GM21390 (cell line): ENCODE data around the gene FAM83C.

Source experiments
- ATAC-seq: cut with Tn5 transposase; IDR thresholded peaks from one replicate; pipeline ENCODE4 v1.9.1; 2021; ENCODE audit not compliant: unreplicated experiment

Gene FAM83C

DNA sequence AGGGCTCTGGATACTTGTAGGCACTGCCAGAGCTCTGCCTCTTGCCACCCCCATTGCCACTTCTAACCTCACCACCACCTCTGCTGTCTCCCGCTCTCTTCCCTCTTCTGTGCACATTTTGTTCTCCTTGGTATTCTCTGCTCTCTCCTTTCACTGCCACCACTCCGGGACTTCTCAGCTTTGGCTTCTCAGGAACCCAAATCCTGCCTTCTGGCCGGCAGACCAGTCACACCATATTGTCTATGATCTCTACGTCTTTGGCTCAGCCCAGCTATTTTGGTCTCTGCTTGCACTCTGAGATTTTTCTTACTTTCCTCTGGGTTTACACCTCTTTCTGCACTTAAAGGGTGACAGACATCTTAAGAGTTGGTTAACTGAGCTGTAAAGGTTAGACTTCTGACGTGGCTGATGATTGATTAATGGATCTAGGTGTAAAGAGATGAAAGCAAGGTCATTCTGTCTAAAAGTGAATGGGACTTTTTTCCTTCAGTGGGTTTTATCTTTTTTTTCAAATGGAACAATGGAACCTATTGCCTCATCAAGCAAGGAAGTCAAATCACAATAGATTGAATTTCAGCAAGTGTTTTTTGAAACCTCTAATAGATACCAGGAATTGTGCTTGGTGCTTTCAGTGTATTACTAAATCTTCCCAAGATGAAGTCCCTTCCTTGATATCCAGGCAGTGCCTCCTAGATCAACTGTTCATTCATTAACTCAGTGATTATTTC is 52.0 kb downstream of the FAM83C start:
- no peak for ATAC-seq

DNA sequence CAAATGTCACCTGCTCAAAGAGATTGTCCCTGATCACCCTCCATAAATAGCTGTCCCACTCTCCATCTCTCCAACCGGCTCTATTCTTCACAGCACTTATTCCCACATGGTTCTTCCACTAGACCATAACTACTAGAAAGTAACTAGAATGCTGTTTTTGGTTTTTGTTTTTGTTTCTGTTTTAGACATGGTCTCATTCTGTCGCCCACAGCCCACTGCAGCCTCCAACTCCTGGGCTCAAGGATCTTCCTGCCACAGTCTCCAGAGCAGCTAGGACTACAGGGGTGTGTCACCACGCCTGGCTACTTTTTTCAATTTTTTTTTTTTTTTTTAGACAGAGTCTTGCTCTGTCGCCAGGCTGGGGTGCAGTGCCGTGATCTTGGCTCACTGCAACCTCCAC is 53.5 kb downstream of the FAM83C start:
- no peak for ATAC-seq

DNA sequence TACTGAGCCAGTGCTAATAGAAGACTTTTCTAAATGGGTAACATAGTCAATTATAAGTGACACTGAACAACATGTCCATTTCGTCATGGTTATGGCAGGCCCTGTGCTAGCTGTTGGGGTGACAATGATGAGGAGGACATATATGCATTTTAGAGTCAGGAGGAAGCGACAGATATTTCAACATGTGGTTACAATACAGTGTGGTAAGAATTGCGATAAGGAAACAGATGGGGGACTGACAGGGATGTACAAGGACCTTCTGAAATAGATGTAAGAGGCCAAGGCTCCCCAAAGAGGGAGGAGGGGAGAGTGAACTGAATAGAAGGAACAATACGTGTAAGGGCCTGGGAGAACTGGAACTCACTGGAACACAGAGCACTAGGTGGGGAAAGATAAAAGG is 54.1 kb downstream of the FAM83C start:
- ATAC-seq: no peak

DNA sequence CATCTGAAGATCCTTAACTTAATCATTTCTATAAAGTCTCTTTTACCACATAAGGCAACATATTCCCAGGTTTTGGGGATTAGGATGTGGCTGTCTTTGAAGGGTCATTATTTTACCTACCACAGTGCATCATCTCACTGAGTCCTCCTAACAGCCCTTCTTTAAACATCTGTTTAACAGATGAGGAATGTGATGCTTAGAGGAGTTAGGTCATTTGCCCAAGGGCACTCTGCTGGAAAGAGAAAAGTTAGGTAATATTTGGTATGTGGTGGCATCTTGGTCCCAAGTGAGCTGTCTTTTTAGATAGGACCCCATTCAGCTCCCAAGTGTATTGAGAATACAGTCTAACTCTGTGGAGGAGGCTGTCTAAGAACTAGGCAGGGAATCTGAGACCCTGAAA is 54.7 kb downstream of the FAM83C start:
- no peak for ATAC-seq

DNA sequence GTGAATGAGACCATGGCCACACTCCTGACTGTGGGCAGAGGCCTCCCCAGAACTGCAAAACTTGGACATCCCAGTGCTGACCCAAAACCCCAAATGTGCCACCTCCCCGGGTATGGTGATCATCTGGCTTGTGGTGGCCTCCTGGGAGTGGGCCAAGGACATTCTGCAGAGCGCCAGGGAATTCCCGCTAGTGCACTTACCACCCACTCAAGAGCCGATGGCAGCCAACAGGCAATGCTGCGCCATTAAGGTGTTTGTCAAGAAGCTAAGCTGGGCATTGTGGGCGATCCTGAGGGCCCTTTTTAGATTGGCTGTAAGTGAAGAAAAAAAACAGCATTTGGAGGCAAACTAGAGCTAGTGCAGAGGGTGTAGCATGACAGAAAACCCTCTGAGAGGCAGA is 56.3 kb downstream of the FAM83C start:
- ATAC-seq: no peak
